Mesodermal cell (in vitro differentiated cells): ENCODE results near the gene TUFM.
"Not testable (repeated sequence)": the region's sequence is repeated elsewhere in the genome, so short reads cannot be mapped to it uniquely, and the experiment has no call there.

Experiments used
- H3K27ac ChIP-seq: 2 replicates; pipeline ENCODE4 v1.7.0; 2013; ENCODE audit warnings: mild to moderate bottlenecking, low read depth, low read length, moderate library complexity; ENCODE audit not compliant: severe bottlenecking
- H3K36me3 ChIP-seq: 2 replicates; pipeline ENCODE4 v1.7.1; 2013; ENCODE audit warnings: mild to moderate bottlenecking, low read length, moderate library complexity; ENCODE audit not compliant: control insufficient read depth, insufficient read depth
- H3K4me1 ChIP-seq: one replicate; pipeline ENCODE4 v1.7.1; 2013; ENCODE audit warnings: mild to moderate bottlenecking, low read length; ENCODE audit not compliant: insufficient read depth, control insufficient read depth, poor library complexity, severe bottlenecking
- H3K4me3 ChIP-seq: 2 replicates; pipeline ENCODE4 v1.7.0; 2013; ENCODE audit warnings: low read length, control low read depth, mild to moderate bottlenecking; ENCODE audit not compliant: insufficient read depth, poor library complexity, severe bottlenecking; ENCODE audit errors: extremely low read depth
- H3K9me3 ChIP-seq: 2 replicates; pipeline ENCODE4 v1.7.1; 2013; ENCODE audit warnings: mild to moderate bottlenecking, low read length, moderate library complexity; ENCODE audit not compliant: control insufficient read depth
- WGBS, 2 experiments: methylation state at CpG; one replicate each; pipeline ENCODE4 v1.1.5; 2013; ENCODE audit warnings: missing lambda C conversion rate in 2 of 2; ENCODE audit not compliant: insufficient coverage in 2 of 2; 5-methylcytosine and 5-hydroxymethylcytosine counted together

TUFM gene

GRCh38 chr16:28874406-28874805 is 28.3 kb upstream of the TUFM start:
- no peak overlapping the region for H3K27ac ChIP-seq
- H3K36me3 ChIP-seq = peaks cover 48% of the 10 kb centered on the region
- H3K4me1 ChIP-seq = peaks cover 19% of the 10 kb centered on the region
- WGBS, 2 experiments = 93 to 95% methylated on average over 4 to 6 of the region's 6 CpGs
- no peak overlapping the region for H3K4me3 ChIP-seq
- no peaks in the 10 kb centered on the region for H3K9me3 ChIP-seq

GRCh38 chr16:28873543-28874201 is 27.5 kb upstream of the TUFM start:
- peaks cover 14% of the 10 kb centered on the region for H3K4me1 ChIP-seq
- no peak overlapping the region for H3K4me3 ChIP-seq
- peaks cover 55% of the 10 kb centered on the region for H3K36me3 ChIP-seq
- H3K27ac ChIP-seq = no peak overlapping the region
- no peaks in the 10 kb centered on the region for H3K9me3 ChIP-seq
- 92 to 95% methylated on average over 2 to 9 of the region's 18 CpGs for WGBS, 2 experiments

- no peaks in the 10 kb centered on the region for H3K9me3 ChIP-seq
- H3K4me3 ChIP-seq = no peak overlapping the region
- 95 to 97% methylated on average over 10 to 11 of the region's 15 CpGs for WGBS, 2 experiments
- H3K27ac ChIP-seq = no peak overlapping the region
- peaks cover 62% of the 10 kb centered on the region for H3K36me3 ChIP-seq
- H3K4me1 ChIP-seq = peaks cover 14% of the 10 kb centered on the region
Measured at GRCh38 chr16:28872952-28873351, 26.8 kb upstream of the TUFM start.

- peaks cover 72% of the 10 kb centered on the region for H3K36me3 ChIP-seq
- peaks cover 8% of the 10 kb centered on the region for H3K4me1 ChIP-seq
- H3K9me3 ChIP-seq = no peaks in the 10 kb centered on the region
- WGBS, 2 experiments = 93 to 97% methylated on average over 10 to 11 of the region's 11 CpGs
- no peak overlapping the region for H3K4me3 ChIP-seq
- no peak overlapping the region for H3K27ac ChIP-seq
Measured at GRCh38 chr16:28869201-28869600, 23.1 kb upstream of the TUFM start.

- peaks cover 61% of the 10 kb centered on the region for H3K36me3 ChIP-seq
- not testable (repeated sequence) for H3K27ac ChIP-seq, H3K4me1 ChIP-seq, H3K9me3 ChIP-seq, H3K4me3 ChIP-seq
- 99 to 100% methylated on average over 8 to 9 of the region's 9 CpGs for WGBS, 2 experiments
Measured at GRCh38 chr16:28867646-28868045, 21.5 kb upstream of the TUFM start.

- Histone ChIP-seq H3K9me3 (no peaks in the 10 kb centered on the region), H3K4me3 (no peak overlapping the region), H3K36me3 (peaks cover 58% of the 10 kb centered on the region), H3K4me1 (peaks cover 8% of the 10 kb centered on the region), H3K27ac (no peak overlapping the region)
- WGBS, 2 experiments = 95 to 100% methylated on average over 6 to 10 of the region's 13 CpGs
Measured at GRCh38 chr16:28867241-28867640, 21.1 kb upstream of the TUFM start.

- Histone ChIP-seq H3K36me3 (peaks cover 51% of the 10 kb centered on the region), H3K4me3 (no peak overlapping the region), H3K4me1 (peaks cover 8% of the 10 kb centered on the region), H3K9me3 (no peaks in the 10 kb centered on the region), H3K27ac (no peak overlapping the region)
- WGBS, 2 experiments = 86 to 90% methylated on average over 11 to 17 of the region's 17 CpGs
Measured at GRCh38 chr16:28866454-28866804, 20.3 kb upstream of the TUFM start.

- Histone ChIP-seq H3K4me3 (no peak overlapping the region), H3K36me3 (peaks cover 47% of the 10 kb centered on the region), H3K4me1 (peaks cover 8% of the 10 kb centered on the region), H3K27ac (no peak overlapping the region), H3K9me3 (no peaks in the 10 kb centered on the region)
- WGBS, 2 experiments = 94% methylated on average over 22 to 28 of the region's 32 CpGs
Measured at GRCh38 chr16:28865722-28866453, 19.7 kb upstream of the TUFM start.

GRCh38 chr16:28865001-28865688 is 19.0 kb upstream of the TUFM start:
- Histone ChIP-seq H3K9me3 (no peaks in the 10 kb centered on the region), H3K27ac (no peak overlapping the region), H3K4me3 (peak overlapping the region; percentile 96), H3K4me1 (peaks cover 8% of the 10 kb centered on the region), H3K36me3 (peaks cover 39% of the 10 kb centered on the region)
- WGBS, 2 experiments = 95 to 97% methylated on average over 11 to 12 of the region's 12 CpGs

GRCh38 chr16:28863929-28864793 is 18.0 kb upstream of the TUFM start:
- Histone ChIP-seq H3K4me1 (peaks cover 8% of the 10 kb centered on the region), H3K27ac (peak overlapping the region; percentile 95), H3K4me3 (peak overlapping the region; percentile 96), H3K9me3 (no peaks in the 10 kb centered on the region), H3K36me3 (peaks cover 30% of the 10 kb centered on the region)
- WGBS, 2 experiments = 8% methylated on average over 29 to 34 of the region's 42 CpGs
